K562 (cell line): ENCODE results near the gene FOXRED2. TPM values are rescaled to one million over a fixed set of nuclear protein-coding genes. Genes with fewer than 3 reads are reported as not detected.

ENCODE experiments used
- ATF1 ChIP-seq, 2 experiments: fragments of 450-650 bp in 1 of 2; IDR thresholded peaks; 2 replicates each; pipeline ENCODE4 v1.6.1; 2016; ENCODE audit warnings: missing compliant biosample characterization in 1 of 2, missing genetic modification characterization in 1 of 2
- CREM ChIP-seq: IDR thresholded peaks from 2 replicates; pipeline ENCODE4 v1.6.1; 2014; ENCODE audit warnings: antibody characterized with exemption, low read depth
- E2F4 ChIP-seq: sonication (generic); formaldehyde crosslinking; IDR thresholded peaks from 2 replicates; pipeline ENCODE4 v1.8.0; 2022; ENCODE audit warnings: mild to moderate bottlenecking, low read depth, missing genetic modification reagents
- KLF16 ChIP-seq: IDR thresholded peaks from 2 replicates; pipeline ENCODE4 v1.6.1; 2016; ENCODE audit warnings: antibody characterized with exemption
- MAX ChIP-seq: sonication (generic); formaldehyde crosslinking; IDR thresholded peaks from 2 replicates; pipeline ENCODE4 v1.9.0; 2022; ENCODE audit warnings: mild to moderate bottlenecking, missing genetic modification reagents
- MCM7 ChIP-seq, 2 experiments: fragments of 450-650 bp; IDR thresholded peaks; 2 replicates each; pipeline ENCODE4 v1.6.1; 2016 to 2018
- MLX ChIP-seq, 2 experiments: fragments of 450-650 bp in 1 of 2; sonication (generic) in 1 of 2; formaldehyde crosslinking; conservative IDR thresholded peaks; 2 replicates each; pipeline versions ENCODE4 v1.4.0 to v1.8.1; 2020 to 2022; ENCODE audit warnings: mild to moderate bottlenecking in 1 of 2, missing genetic modification reagents in 1 of 2
- MNT ChIP-seq, 2 experiments: fragments of 450-650 bp; conservative IDR thresholded peaks; 2 replicates each; pipeline ENCODE4 v1.6.1; 2017; ENCODE audit warnings: mild to moderate bottlenecking in 2 of 2, moderate library complexity in 2 of 2
- MTA3 ChIP-seq: fragments of 450-650 bp; formaldehyde crosslinking; IDR thresholded peaks from 2 replicates; pipeline ENCODE4 v1.6.1; 2017; ENCODE audit warnings: mild to moderate bottlenecking, borderline replicate concordance
- RFX1 ChIP-seq: fragments of 450-650 bp; IDR thresholded peaks from 2 replicates; pipeline ENCODE4 v1.6.1; 2016; ENCODE audit warnings: mild to moderate bottlenecking, moderate library complexity
- TRIM24 ChIP-seq, 2 experiments: fragments of 450-650 bp; IDR thresholded peaks; 2 replicates each; pipeline ENCODE4 v1.6.1; 2016
- VEZF1 ChIP-seq: fragments of 200-800 bp; sonication (Bioruptor generic); IDR thresholded peaks from 2 replicates; pipeline ENCODE4 v1.6.1; 2017; ENCODE audit warnings: missing genetic modification characterization, missing compliant biosample characterization
- XRCC3 ChIP-seq: fragments of 450-650 bp; IDR thresholded peaks from 2 replicates; pipeline ENCODE4 v1.6.1; 2017; ENCODE audit warnings: mild to moderate bottlenecking, moderate library complexity
- ZKSCAN1 ChIP-seq: fragments of 150-350 bp; IDR thresholded peaks from 2 replicates; pipeline ENCODE4 v1.6.1; 2016; ENCODE audit warnings: low read depth, low read length
- ZNF395 ChIP-seq: fragments of 200-800 bp; sonication (Bioruptor generic); IDR thresholded peaks from 2 replicates; pipeline ENCODE4 v1.6.1; 2017; ENCODE audit warnings: missing genetic modification characterization, missing compliant biosample characterization
- ZNF584 ChIP-seq: fragments of 200-800 bp; sonication (Bioruptor generic); IDR thresholded peaks from 2 replicates; pipeline ENCODE4 v1.6.1; 2016; ENCODE audit warnings: low read depth, mild to moderate bottlenecking, missing genetic modification characterization, missing compliant biosample characterization
- ZNF644 ChIP-seq: fragments of 200-800 bp; sonication (Bioruptor generic); IDR thresholded peaks from 2 replicates; pipeline ENCODE4 v1.6.1; 2016; ENCODE audit warnings: low read depth, missing genetic modification characterization, missing compliant biosample characterization
- polyA plus RNA-seq, 8 experiments: library from polyadenylated mRNA; depleted of rRNA in 4 of 8; stranded (reverse) in 5 of 8; unstranded in 3 of 8; fragments of >200 nt; fragmentation: Nextera tagmentation in 2 of 8; fragmentation: Illumina TruSeq in 1 of 8; extraction: Ambion mirVana in 2 of 8; extraction: Trizol in 1 of 8; gene quantifications; 2 replicates each; pipeline versions ENCODE4 v1.2.1 to v1.2.3, GENCODE V29; 2011 to 2014; ENCODE audit warnings: inconsistent platforms in 1 of 8, missing spikeins in 1 of 8
- total RNA-seq, 7 experiments: library from RNA; depleted of rRNA in 6 of 7; stranded (reverse); fragments of >200 nt in 6 of 7; fragmentation: Illumina TruSeq in 2 of 7; extraction: Trizol in 2 of 7; gene quantifications; 2 replicates each; pipeline versions ENCODE4 v1.2.1 to v1.2.3, GENCODE V29; 2011 to 2021; ENCODE audit warnings: low replicate concordance in 1 of 7

FOXRED2 gene
- total and polyA plus RNA-seq, 9 of the 15 experiments (the other 6 are each of a cell fraction or from before 2014, with no cell fraction given): 2.8 to 48.4 (median 7.8) TPM

GRCh38 chr22:36546092-36546804 is 39.4 kb upstream of the FOXRED2 start (continued):
- TF ChIP-seq MAX (CRISPR knock-in tag): peak; percentile 67
- no peak for TF ChIP-seq XRCC3
- TF ChIP-seq ZNF644 (tag): no peak
- peak; percentile 82 for TF ChIP-seq VEZF1 (CRISPR knock-in tag)
- no peak for TF ChIP-seq ZNF395 (CRISPR knock-in tag)
- no peak for TF ChIP-seq MLX (CRISPR knock-in tag; conservative IDR thresholded peaks at IDR 0.05)
- TF ChIP-seq CREM: 0 out of 2 replicates have a peak, but pooled peaks have one; percentile 24
- peak; percentile 42 to 54; a peak in 3 of 4 replicates for TF ChIP-seq MNT (conservative IDR thresholded peaks at IDR 0.05)
- TF ChIP-seq E2F4 (CRISPR knock-in tag): no peak
- 0 out of 2 replicates have a peak, but pooled peaks have one; percentile 8 for TF ChIP-seq KLF16
- no peak for TF ChIP-seq ATF1 (CRISPR knock-in tag; IDR thresholded peaks at IDR 0.05)
- no peak for TF ChIP-seq ATF1 (tag; IDR thresholded peaks at IDR 0.05)
- TF ChIP-seq MCM7 (IDR thresholded peaks at IDR 0.05): no peak
- TF ChIP-seq ZNF584 (CRISPR knock-in tag): no peak
- TF ChIP-seq RFX1: no peak
- no peak for TF ChIP-seq MTA3
- TF ChIP-seq ZKSCAN1: peak; percentile 95
- TF ChIP-seq TRIM24 (IDR thresholded peaks at IDR 0.05): no peak
